Endothelial cell of umbilical vein (primary cell): ENCODE measurements around the gene C1RL. TPM values are rescaled to one million over a fixed set of nuclear protein-coding genes. Genes with fewer than 3 reads are reported as not detected.
A peak's percentile ranks its signal among the peaks of the same experiment; 100 is the strongest.

Experiments
- BruUV-seq: library from RNA; stranded (reverse); fragments of 400-500 nt; replicated peaks from 2 replicates; lab custom pipeline; 2021; lab: Mats Ljungman, UMichigan
- CTCF ChIA-PET: fragments of 300-600, 350-600 bp; sonication (Branson Sonifier 250); formaldehyde crosslinking; loops from one replicate; lab custom pipeline; 2021; ENCODE audit warnings: antibody characterized with exemption, inconsistent platforms; lab: Charles Lee
- POLR2A ChIA-PET: fragments of 300-600, 350-600 bp; sonication (Branson Sonifier 250); formaldehyde crosslinking; loops from one replicate; lab custom pipeline; 2021; ENCODE audit warnings: antibody characterized with exemption, inconsistent platforms; lab: Charles Lee
- DNase-seq: peaks from one replicate; pipeline ENCODE4 v3.0.0-alpha.2; 2011; ENCODE audit warnings: low read depth, low spot score
- FAIRE-seq: peaks from 2 replicates; lab custom pipeline; 2011; peaks lifted over from hg19 to GRCh38; lab: Jason Lieb, UNC
- H2AFZ ChIP-seq: 2 replicates; pipeline ENCODE4 v1.6.0; 2012; ENCODE audit warnings: low read depth, low read length, control low read depth, inconsistent platforms
- H3K27ac ChIP-seq: 2 replicates; pipeline ENCODE4 v1.5.1; 2011; ENCODE audit warnings: low read depth, mild to moderate bottlenecking, control low read depth, low read length, moderate library complexity; ENCODE audit not compliant: insufficient read depth
- H3K27me3 ChIP-seq, 2 experiments: 2 replicates each; pipeline versions ENCODE4 v1.6.0 to v1.6.1; 2011; ENCODE audit warnings: low read length in 2 of 2, mixed read lengths in 1 of 2; ENCODE audit not compliant: control insufficient read depth in 2 of 2, insufficient read depth in 2 of 2
- H3K36me3 ChIP-seq, 2 experiments: 2 replicates in 1 of 2; 3 replicates in 1 of 2; pipeline ENCODE4 v1.5.1; 2011; ENCODE audit warnings: low read length in 2 of 2, mild to moderate bottlenecking in 1 of 2, moderate library complexity in 1 of 2; ENCODE audit not compliant: control insufficient read depth in 2 of 2, insufficient read depth in 2 of 2; ENCODE audit errors: extremely low read depth in 1 of 2
- H3K4me1 ChIP-seq: 3 replicates; pipeline ENCODE4 v1.5.1; 2011; ENCODE audit warnings: mild to moderate bottlenecking, low read length; ENCODE audit not compliant: control insufficient read depth, insufficient read depth; ENCODE audit errors: extremely low read depth
- H3K4me2 ChIP-seq: 2 replicates; pipeline ENCODE4 v1.6.1; 2011; ENCODE audit warnings: low read length, control low read depth, mixed read lengths; ENCODE audit not compliant: insufficient read depth
- H3K4me3 ChIP-seq, 3 experiments: fragments of 200-600 bp in 1 of 3; sonication (generic), shearing (Covaris generic) in 1 of 3; replicated peaks in 1 of 3; 2 replicates each; pipeline ENCODE4 v1.5.1; 2011 to 2016; ENCODE audit warnings: control low read depth in 3 of 3, low read length in 3 of 3, mild to moderate bottlenecking in 2 of 3, inconsistent platforms in 1 of 3, low read depth in 1 of 3, moderate library complexity in 1 of 3; ENCODE audit not compliant: insufficient read depth in 1 of 3
- H3K79me2 ChIP-seq: 2 replicates; pipeline ENCODE4 v1.6.0; 2012; ENCODE audit warnings: low read length, inconsistent platforms; ENCODE audit not compliant: control insufficient read depth, insufficient read depth
- H3K9ac ChIP-seq: replicated peaks from 2 replicates; pipeline ENCODE3; 2011; ENCODE audit warnings: low read length, control low read depth; ENCODE audit not compliant: insufficient read depth; ENCODE audit errors: extremely low read depth
- H3K9me1 ChIP-seq: replicated peaks from 3 replicates; pipeline ENCODE4 v1.6.0; 2011; ENCODE audit warnings: mild to moderate bottlenecking, low read length; ENCODE audit not compliant: control insufficient read depth, insufficient read depth; ENCODE audit errors: extremely low read depth
- H3K9me3 ChIP-seq: replicated peaks from 2 replicates; pipeline ENCODE4 v1.5.1; 2012; ENCODE audit warnings: low read length, inconsistent platforms; ENCODE audit not compliant: control insufficient read depth, insufficient read depth
- H4K20me1 ChIP-seq: replicated peaks from 2 replicates; pipeline ENCODE3; 2011; ENCODE audit warnings: mild to moderate bottlenecking, low read length; ENCODE audit not compliant: control insufficient read depth, insufficient read depth; ENCODE audit errors: extremely low read depth
- CTCF ChIP-seq, 2 donors: IDR thresholded peaks; 1 replicate in 1 of 2; 2 replicates in 1 of 2; pipeline ENCODE4 v1.5.1; 2011; ENCODE audit warnings: low read length in 2 of 2, mild to moderate bottlenecking in 2 of 2, moderate library complexity in 2 of 2, control low read depth in 1 of 2, inconsistent platforms in 1 of 2, low read depth in 1 of 2; ENCODE audit not compliant: insufficient read depth in 1 of 2; ENCODE audit errors: extremely low read depth in 1 of 2
- GATA2 ChIP-seq: IDR thresholded peaks from 2 replicates; pipeline ENCODE4 v1.7.0; 2011; ENCODE audit warnings: low read depth, mild to moderate bottlenecking, moderate library complexity, mixed read lengths, low read length; ENCODE audit not compliant: insufficient read length, insufficient read depth
- POLR2A ChIP-seq: IDR thresholded peaks from 2 replicates; pipeline ENCODE4 v1.6.1; 2012; ENCODE audit warnings: low read depth, mild to moderate bottlenecking, control low read depth, low read length
- dilution Hi-C: fragments of 300-500 bp; cut with MboI; formaldehyde crosslinking; loops from one replicate; pipeline ENCODE4 v1.15.0; 2019; ENCODE audit warnings: low sequenced_read_pairs; ENCODE audit not compliant: extremely low pct_ligation_motif_present
- intact Hi-C: fragments of 100-400 bp; cut with micrococcal nuclease; formaldehyde crosslinking; loops from one replicate; pipeline ENCODE4 v1.10.0; 2022
- polyA plus RNA-seq, 4 experiments: library from polyadenylated mRNA; depleted of rRNA in 3 of 4; stranded (reverse) in 3 of 4; unstranded in 1 of 4; fragments of >200 nt; gene quantifications; 2 replicates each; pipeline versions ENCODE4 v1.2.1 to v1.2.3, GENCODE V29; 2011 to 2012; ENCODE audit warnings: missing spikeins in 1 of 4
- total RNA-seq: library from RNA; stranded (reverse); gene quantifications from 2 replicates; pipeline ENCODE4 v1.2.3, GENCODE V29; 2021

C1RL gene
- total and polyA plus RNA-seq, 2 donors (not counting 3 experiments of a cell fraction or from before 2014, with no cell fraction given), result 20.9 to 25.0 TPM

- H3K9ac ChIP-seq, result no peak overlapping the region
- no peaks in the 10 kb centered on the region for H3K9me1 ChIP-seq
- TF ChIP-seq POLR2A, result no peak
- TF ChIP-seq CTCF (IDR thresholded peaks at IDR 0.05; ENCODE audit: extremely low read depth in 1 of 2, insufficient read depth in 1 of 2, low read depth in 1 of 2, low read length in 2 of 2), result peak; percentile 81 to 86
- no peak for TF ChIP-seq GATA2
- no TSS peak for BruUV-seq
- no peak overlapping the region for H3K4me3 ChIP-seq
- no peak overlapping the region for H3K27ac ChIP-seq
- intact Hi-C loops, result loop anchor here (1.0 kb wide), 4 partner anchors 8 to 496 kb away; no protein-coding TSS in a partner anchor
- no peaks in the 10 kb centered on the region for H3K79me2 ChIP-seq
- H3K9me3 ChIP-seq, result no peaks in the 10 kb centered on the region
- peak; percentile 93 for FAIRE-seq
- POLR2A ChIA-PET, result interaction anchor here (0.7 kb wide), 1 partner anchor 199 kb away, joined by 5 read pairs; the partner anchor contains the start of gene RNU7-1
- H3K4me1 ChIP-seq, result no peaks in the 10 kb centered on the region
- no peaks in the 10 kb centered on the region for H4K20me1 ChIP-seq
- H3K4me2 ChIP-seq, result no peak overlapping the region
- dilution Hi-C loops, result no loop called here
- peak; percentile 58 for DNase-seq
- H3K27me3 ChIP-seq, result no peaks in the 10 kb centered on the region
- H3K36me3 ChIP-seq, result peaks cover 0 to 4% of the 10 kb centered on the region in 2 experiments
- no peak overlapping the region for H2AFZ ChIP-seq
- CTCF ChIA-PET, result interaction anchor here (0.6 to 3.3 kb wide), 20 partner anchors 9 to 665 kb away, joined by 3 to 33 read pairs (median 4); partner anchors contain the start of genes CLSTN3 and PEX5
Observed at GRCh38 chr12:7142056-7142644, 33.1 kb upstream of the C1RL start.
